Adrenal gland (tissue), 12 donors: ENCODE data around the gene CISH. TPM values are rescaled to one million over a fixed set of nuclear protein-coding genes. Genes with fewer than 3 reads are reported as not detected.
A peak's percentile ranks its signal among the peaks of the same experiment; 100 is the strongest.

Experiments
- DNase-seq, 7 donors: peaks; one replicate each; pipeline ENCODE4 v3.0.0-alpha.2; 2019 to 2020
- H3K27ac ChIP-seq, 5 donors: fragments of 200-600 bp; sonication (generic) in 4 of 5; 1 replicate in 3 of 5; 2 replicates in 2 of 5; pipeline versions ENCODE4 v1.5.1 to v1.8.0; 2016 to 2020; ENCODE audit warnings: mild to moderate bottlenecking in 1 of 5
- H3K27me3 ChIP-seq: fragments of 200-600 bp; 2 replicates; pipeline ENCODE4 v1.8.0; 2021
- H3K36me3 ChIP-seq, 2 donors: fragments of 200-600 bp; replicated peaks in 1 of 2; 1 replicate in 1 of 2; 2 replicates in 1 of 2; pipeline versions ENCODE4 v1.5.1 to v1.8.0; 2018 to 2022
- H3K4me1 ChIP-seq, 2 donors: fragments of 200-600 bp; replicated peaks in 1 of 2; 1 replicate in 1 of 2; 2 replicates in 1 of 2; pipeline versions ENCODE4 v1.5.1 to v1.8.0; 2018 to 2021
- H3K4me3 ChIP-seq, 4 donors: fragments of 200-600 bp; sonication (generic) in 3 of 4; one replicate each; pipeline ENCODE4 v1.5.1; 2016 to 2018
- H3K9me3 ChIP-seq, 3 donors: fragments of 200-600 bp; sonication (generic) in 1 of 3; replicated peaks in 1 of 3; 1 replicate in 2 of 3; 2 replicates in 1 of 3; pipeline versions ENCODE4 v1.5.1 to v1.8.0; 2016 to 2021
- CTCF ChIP-seq, 6 experiments: fragments of 450-650 bp in 4 of 6; fragments of 200-600 bp in 2 of 6; sonication (generic) in 1 of 6; IDR thresholded peaks; 1 replicate in 5 of 6; 2 replicates in 1 of 6; pipeline versions ENCODE4 v1.5.1 to v1.8.0; 2016 to 2021; ENCODE audit warnings: antibody characterized with exemption in 6 of 6, mild to moderate bottlenecking in 2 of 6, moderate library complexity in 1 of 6
- POLR2A ChIP-seq, 2 donors: fragments of 450-650 bp; IDR thresholded peaks; one replicate each; pipeline ENCODE4 v1.6.1; 2017; ENCODE audit warnings: antibody characterized with exemption in 2 of 2, mild to moderate bottlenecking in 2 of 2, moderate library complexity in 1 of 2
- WGBS, 4 donors: extraction: QIAGEN DNeasy Blood & Tissue Kit in 2 of 4; methylation state at CpG; one replicate each; pipeline versions ENCODE4 v1.1.5 to v1.1.7; 2013 to 2017; 5-methylcytosine and 5-hydroxymethylcytosine counted together
- intact Hi-C, 2 donors: fragments of 100-400 bp; cut with DNase I; formaldehyde crosslinking; loops; one replicate each; pipeline versions ENCODE4 v1.14.1 to v1.15.0; 2022 to 2023
- polyA plus RNA-seq, 3 donors: library from polyadenylated mRNA; stranded (reverse); fragments of 200-250 nt in 2 of 3; fragments of 350-450 nt in 1 of 3; fragmentation: Illumina TruSeq in 1 of 3; extraction: RNeasy Lipid Tissue Mini Kit (QIAGEN cat#74804) in 1 of 3; gene quantifications; one replicate each; pipeline ENCODE4 v1.2.3, GENCODE V29; 2013 to 2014
- total RNA-seq, 9 donors: library from RNA; depleted of rRNA in 4 of 9; stranded (reverse); fragments of >200 nt in 4 of 9; fragments of 120-200 nt in 1 of 9; fragmentation: NEBNext Ultra II Directional in 1 of 9; extraction: Animal tissue kit (Norgen Biotek cat#: 25700) in 1 of 9; gene quantifications; one replicate each; pipeline versions ENCODE4 v1.1.0 to v1.2.4, GENCODE V29; 2013 to 2023
- donor health status: healthy with polysubstance abuse.
- donor health status: Bipolar disorder and iron deficiency.
- donor health status: DM: yes; HTN: yes; CAD: no.
- donor health status: DM: no; HTN: no; CAD: no.
- donor health status: DM: no; HTN: no; CAD: no.
- donor health status: DM: yes; HTN: yes; CAD: no.

The CISH gene
- total and polyA plus RNA-seq, 12 donors: 1.8 to 12.6 (median 5.1) TPM

GRCh38 chr3:50658416-50658815 lies 46.8 kb upstream of the CISH start:
- 67 to 94% (median 90%) methylated on average over 1 to 6 of the region's 6 CpGs for WGBS, 4 donors
- intact Hi-C loops: no loop called here
- no peak for TF ChIP-seq POLR2A (IDR thresholded peaks at IDR 0.05)
- TF ChIP-seq CTCF (IDR thresholded peaks at IDR 0.05): no peak
- H3K27ac ChIP-seq: no peak overlapping the region
- no peaks in the 10 kb centered on the region for H3K9me3 ChIP-seq
- no peaks in the 10 kb centered on the region for H3K27me3 ChIP-seq
- H3K4me1 ChIP-seq: no peaks in the 10 kb centered on the region
- peak in 1 of 7 donors; percentile 5 for DNase-seq
- no peaks in the 10 kb centered on the region for H3K36me3 ChIP-seq
- no peak overlapping the region for H3K4me3 ChIP-seq

GRCh38 chr3:50657816-50658215 lies 46.2 kb upstream of the CISH start:
- DNase-seq: no peak
- no peaks in the 10 kb centered on the region for H3K4me1 ChIP-seq
- WGBS, 4 donors: 90 to 98% (median 95%) methylated on average over 3 of the region's 3 CpGs
- no peaks in the 10 kb centered on the region for H3K27me3 ChIP-seq
- no peaks in the 10 kb centered on the region for H3K9me3 ChIP-seq
- TF ChIP-seq POLR2A (IDR thresholded peaks at IDR 0.05) (no peak), CTCF (IDR thresholded peaks at IDR 0.05) (no peak)
- H3K27ac ChIP-seq: no peak overlapping the region
- intact Hi-C loops: no loop called here
- no peaks in the 10 kb centered on the region for H3K36me3 ChIP-seq
- no peak overlapping the region for H3K4me3 ChIP-seq

- H3K4me3 ChIP-seq: no peak overlapping the region
- no peak for DNase-seq
- no peaks in the 10 kb centered on the region for H3K27me3 ChIP-seq
- no peak overlapping the region for H3K27ac ChIP-seq
- intact Hi-C loops: no loop called here
- TF ChIP-seq CTCF (IDR thresholded peaks at IDR 0.05) (no peak), POLR2A (IDR thresholded peaks at IDR 0.05) (no peak)
- WGBS, 4 donors: 91 to 98% (median 96%) methylated on average over 5 of the region's 5 CpGs
- H3K9me3 ChIP-seq: no peaks in the 10 kb centered on the region
- no peaks in the 10 kb centered on the region for H3K4me1 ChIP-seq
- H3K36me3 ChIP-seq: no peaks in the 10 kb centered on the region
These were observed 45.8 kb upstream of the CISH start for GRCh38 chr3:50657407-50657806.

- intact Hi-C loops: no loop called here
- TF ChIP-seq POLR2A (IDR thresholded peaks at IDR 0.05) (no peak), CTCF (IDR thresholded peaks at IDR 0.05) (no peak)
These were observed 45.0 kb upstream of the CISH start for GRCh38 chr3:50656417-50657195.

More at GRCh38 chr3:50656417-50657195, 45.0 kb upstream of the CISH start:
- no peaks in the 10 kb centered on the region for H3K4me1 ChIP-seq
- WGBS, 4 donors: 59 to 67% (median 61%) methylated on average over 6 to 8 of the region's 8 CpGs
- DNase-seq: no peak
- H3K27ac ChIP-seq: no peak overlapping the region
- H3K27me3 ChIP-seq: no peaks in the 10 kb centered on the region
- no peaks in the 10 kb centered on the region for H3K9me3 ChIP-seq
- no peaks in the 10 kb centered on the region for H3K36me3 ChIP-seq
- H3K4me3 ChIP-seq: no peak overlapping the region
